ENCODE data around the gene REELD1. TPM values are rescaled to one million over a fixed set of nuclear protein-coding genes. Genes with fewer than 3 reads are reported as not detected.

The REELD1 gene
- total and polyA plus RNA-seq, 4 donors = 0.07 to 0.08 TPM; not detected in 2

DNA sequence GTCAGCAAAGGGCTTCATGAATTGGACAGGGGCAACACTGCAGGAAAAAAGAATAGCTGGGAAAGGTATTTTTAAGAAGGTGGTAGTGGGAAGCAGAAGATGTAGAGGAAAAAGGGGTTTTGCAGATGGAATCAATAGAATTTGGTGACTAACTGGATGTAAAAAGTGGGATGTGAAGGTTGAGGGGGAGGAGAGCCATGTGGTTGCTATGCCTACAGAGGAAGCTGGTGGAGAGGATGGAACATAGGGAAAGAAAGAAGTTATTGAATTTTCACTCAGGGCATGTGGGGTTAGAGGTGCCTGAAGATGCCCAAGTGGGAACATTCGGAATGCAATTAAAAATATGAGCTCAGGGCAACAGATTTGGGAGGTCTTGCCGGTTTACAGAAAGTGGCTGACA, 33.0 kb downstream of the REELD1 start (continued):
- TF ChIP-seq, protein P1, sequence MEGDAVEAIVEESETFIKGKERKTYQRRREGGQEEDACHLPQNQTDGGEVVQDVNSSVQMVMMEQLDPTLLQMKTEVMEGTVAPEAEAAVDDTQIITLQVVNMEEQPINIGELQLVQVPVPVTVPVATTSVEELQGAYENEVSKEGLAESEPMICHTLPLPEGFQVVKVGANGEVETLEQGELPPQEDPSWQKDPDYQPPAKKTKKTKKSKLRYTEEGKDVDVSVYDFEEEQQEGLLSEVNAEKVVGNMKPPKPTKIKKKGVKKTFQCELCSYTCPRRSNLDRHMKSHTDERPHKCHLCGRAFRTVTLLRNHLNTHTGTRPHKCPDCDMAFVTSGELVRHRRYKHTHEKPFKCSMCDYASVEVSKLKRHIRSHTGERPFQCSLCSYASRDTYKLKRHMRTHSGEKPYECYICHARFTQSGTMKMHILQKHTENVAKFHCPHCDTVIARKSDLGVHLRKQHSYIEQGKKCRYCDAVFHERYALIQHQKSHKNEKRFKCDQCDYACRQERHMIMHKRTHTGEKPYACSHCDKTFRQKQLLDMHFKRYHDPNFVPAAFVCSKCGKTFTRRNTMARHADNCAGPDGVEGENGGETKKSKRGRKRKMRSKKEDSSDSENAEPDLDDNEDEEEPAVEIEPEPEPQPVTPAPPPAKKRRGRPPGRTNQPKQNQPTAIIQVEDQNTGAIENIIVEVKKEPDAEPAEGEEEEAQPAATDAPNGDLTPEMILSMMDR (IDR thresholded peaks at IDR 0.05; ENCODE audit: low read depth, low read length, missing input control) = no peak
- TF ChIP-seq, protein P2, sequence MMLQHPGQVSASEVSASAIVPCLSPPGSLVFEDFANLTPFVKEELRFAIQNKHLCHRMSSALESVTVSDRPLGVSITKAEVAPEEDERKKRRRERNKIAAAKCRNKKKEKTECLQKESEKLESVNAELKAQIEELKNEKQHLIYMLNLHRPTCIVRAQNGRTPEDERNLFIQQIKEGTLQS (IDR thresholded peaks at IDR 0.05) = no peak

DNA sequence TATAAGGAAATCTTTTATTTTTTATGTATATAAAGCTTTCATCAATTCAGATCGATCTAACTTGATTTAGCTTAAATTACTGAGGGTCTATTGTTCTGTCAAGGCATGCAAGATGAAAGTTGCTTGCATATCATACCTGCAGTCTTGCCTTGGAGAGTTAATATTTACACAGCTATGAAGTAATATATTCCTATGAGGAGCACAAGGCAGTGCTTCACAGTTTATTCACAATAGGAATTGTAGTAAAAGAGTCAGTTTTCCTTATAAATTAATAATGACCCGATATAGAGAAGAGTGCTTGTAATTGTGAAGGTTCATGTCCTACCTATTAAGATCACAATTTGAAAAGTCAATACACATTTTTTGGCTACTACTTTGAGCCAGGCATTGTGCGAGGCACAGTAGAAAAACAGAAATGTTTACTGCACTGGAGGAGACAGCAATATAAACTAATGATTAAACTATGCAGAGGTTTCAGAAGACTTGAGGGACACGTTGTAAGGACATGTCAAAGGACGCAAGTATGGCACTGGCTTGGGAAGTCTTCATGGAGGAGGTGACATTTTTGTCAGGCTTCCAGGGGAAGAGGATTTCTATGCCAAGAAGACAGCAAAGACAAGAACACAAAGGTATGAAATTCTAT, 38.8 kb downstream of the REELD1 start:
- no peaks in the 10 kb centered on the region for H3K9me3 ChIP-seq (ENCODE audit: control insufficient read depth in 4 of 4, low read length in 3 of 4)
- H3K27me3 ChIP-seq (ENCODE audit: control insufficient read depth in 4 of 4, insufficient read depth in 4 of 4, low read length in 3 of 4) = no peaks in the 10 kb centered on the region

More for the DNA sequence above, 38.8 kb downstream of the REELD1 start:
- Histone ChIP-seq H3K36me3 (ENCODE audit: control insufficient read depth in 4 of 4, insufficient read depth in 3 of 4, low read depth in 1 of 4, low read length in 3 of 4) (peaks cover 0 to 3% (median 2%) of the 10 kb centered on the region in 4 donors), H3K4me1 (ENCODE audit: control insufficient read depth in 4 of 4, insufficient read depth in 4 of 4, low read length in 3 of 4) (no peaks in the 10 kb centered on the region), H3K27ac (ENCODE audit: low read depth in 1 of 2, low read length in 2 of 2) (no peak overlapping the region), H3K9ac (ENCODE audit: low read depth in 1 of 2, low read length in 2 of 2) (no peak overlapping the region), H3K4me3 (ENCODE audit: low read depth in 1 of 3, low read length in 3 of 3) (no peak overlapping the region)
- no peak for DNase-seq (ENCODE audit: low spot score)
- WGBS = 89% methylated on average over 5 of the region's 5 CpGs
- no peak for TF ChIP-seq EGR1 (IDR thresholded peaks at IDR 0.05; ENCODE audit: low read depth in 2 of 2)
- TF ChIP-seq MAX (IDR thresholded peaks at IDR 0.05) = no peak
- no peak for TF ChIP-seq NR2F2 (IDR thresholded peaks at IDR 0.05)
- TF ChIP-seq, protein P3, sequence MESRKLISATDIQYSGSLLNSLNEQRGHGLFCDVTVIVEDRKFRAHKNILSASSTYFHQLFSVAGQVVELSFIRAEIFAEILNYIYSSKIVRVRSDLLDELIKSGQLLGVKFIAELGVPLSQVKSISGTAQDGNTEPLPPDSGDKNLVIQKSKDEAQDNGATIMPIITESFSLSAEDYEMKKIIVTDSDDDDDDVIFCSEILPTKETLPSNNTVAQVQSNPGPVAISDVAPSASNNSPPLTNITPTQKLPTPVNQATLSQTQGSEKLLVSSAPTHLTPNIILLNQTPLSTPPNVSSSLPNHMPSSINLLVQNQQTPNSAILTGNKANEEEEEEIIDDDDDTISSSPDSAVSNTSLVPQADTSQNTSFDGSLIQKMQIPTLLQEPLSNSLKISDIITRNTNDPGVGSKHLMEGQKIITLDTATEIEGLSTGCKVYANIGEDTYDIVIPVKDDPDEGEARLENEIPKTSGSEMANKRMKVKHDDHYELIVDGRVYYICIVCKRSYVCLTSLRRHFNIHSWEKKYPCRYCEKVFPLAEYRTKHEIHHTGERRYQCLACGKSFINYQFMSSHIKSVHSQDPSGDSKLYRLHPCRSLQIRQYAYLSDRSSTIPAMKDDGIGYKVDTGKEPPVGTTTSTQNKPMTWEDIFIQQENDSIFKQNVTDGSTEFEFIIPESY (IDR thresholded peaks at IDR 0.05) = no peak
- TF ChIP-seq RAD21 (IDR thresholded peaks at IDR 0.05) = no peak
- TF ChIP-seq SP1 (IDR thresholded peaks at IDR 0.05) = no peak
- no peak for TF ChIP-seq HNF4G (IDR thresholded peaks at IDR 0.05)
- TF ChIP-seq, protein P1 (IDR thresholded peaks at IDR 0.05; ENCODE audit: low read depth, low read length, missing input control) = no peak
- TF ChIP-seq FOXA2 (IDR thresholded peaks at IDR 0.05) = no peak
- no peak for TF ChIP-seq TAF1 (conservative IDR thresholded peaks at IDR 0.05)
- no peak for TF ChIP-seq FOXA1 (IDR thresholded peaks at IDR 0.05)
- TF ChIP-seq YY1 (IDR thresholded peaks at IDR 0.05) = no peak
- TF ChIP-seq, protein P2 (IDR thresholded peaks at IDR 0.05) = no peak
- TF ChIP-seq HNF4A (conservative IDR thresholded peaks at IDR 0.05) = no peak
- TF ChIP-seq GABPA (IDR thresholded peaks at IDR 0.05 in 1 of 2, conservative IDR thresholded peaks at IDR 0.05 in 1 of 2) = no peak
- no peak for TF ChIP-seq RXRA (IDR thresholded peaks at IDR 0.05)
- no peak for TF ChIP-seq JUND (IDR thresholded peaks at IDR 0.05)

Data from liver (tissue), 9 donors.